Heart left ventricle (tissue), 13 donors: Measurements from ENCODE around the gene CYSLTR1.

Experiments
- POLR2A ChIP-seq, 2 donors: fragments of 450-650 bp; IDR thresholded peaks; one replicate each; pipeline ENCODE4 v1.6.1; 2017; ENCODE audit warnings: antibody characterized with exemption in 2 of 2, mild to moderate bottlenecking in 2 of 2, moderate library complexity in 2 of 2
- TF ChIP-seq, protein P1 (sequence below), 12 donors: fragments of 200-600 bp; sonication (generic) in 4 of 12; IDR thresholded peaks; one replicate each; pipeline versions ENCODE4 v1.5.0 to v1.8.0; 2018 to 2022; ENCODE audit warnings: antibody characterized with exemption in 12 of 12, mild to moderate bottlenecking in 5 of 12
- donor health status: ischemic (EF 13 %, LVEDD 7.1; RV severe dilation, severe dysfunction).
- donor health status: DM: no; HTN: yes; CAD: no.
- donor health status: DM: no; HTN: no; CAD: no.
- donor health status: ischemic (EF 25% LVEDD 6.9; RV normal size, moderate dysfunction).
- donor health status: ischemic (EF 25% LVEDD 5.7; RV mildly dilated, moderate dysfunction).
- donor health status: ischemic (EF 35%, LVEDD 5.7; RV mildly dilated, moderate dysfunction).
- donor health status: nonischemic (EF 11% LVEDD 7.7; RV severe dilation, severe dysfunction).
- donor health status: DM: yes; HTN: yes; CAD: no.
- donor health status: PGD.
- donor health status: ischemic (EF 29% LVEDD 5.4; RV normal size, mild dysfunction).
- donor health status: nonischemic (EF 23%, LVEDD 6.1; RV moderate dilation, normal function).

DNA sequence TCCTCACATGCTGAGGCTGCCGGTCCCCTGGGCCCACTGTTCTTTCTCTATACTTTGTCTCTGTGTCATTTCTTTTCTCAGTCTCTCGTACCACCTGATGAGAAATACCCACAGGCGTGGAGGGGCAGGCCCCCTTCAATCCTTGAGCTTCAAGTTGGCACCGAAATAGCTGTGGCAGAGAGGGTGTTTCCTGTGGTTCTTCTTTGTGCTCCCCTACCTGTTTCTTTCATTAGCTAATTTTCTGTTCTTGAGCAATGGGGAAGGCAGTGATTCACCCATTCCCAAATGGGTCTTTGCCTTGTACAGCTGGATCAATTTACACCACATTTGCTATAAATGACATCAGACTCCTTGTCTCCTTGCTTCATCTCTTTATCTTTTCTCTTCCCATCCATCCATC is 2.1 kb upstream of the CYSLTR1 start:
- no peak for TF ChIP-seq POLR2A (IDR thresholded peaks at IDR 0.05)
- TF ChIP-seq, protein P1, sequence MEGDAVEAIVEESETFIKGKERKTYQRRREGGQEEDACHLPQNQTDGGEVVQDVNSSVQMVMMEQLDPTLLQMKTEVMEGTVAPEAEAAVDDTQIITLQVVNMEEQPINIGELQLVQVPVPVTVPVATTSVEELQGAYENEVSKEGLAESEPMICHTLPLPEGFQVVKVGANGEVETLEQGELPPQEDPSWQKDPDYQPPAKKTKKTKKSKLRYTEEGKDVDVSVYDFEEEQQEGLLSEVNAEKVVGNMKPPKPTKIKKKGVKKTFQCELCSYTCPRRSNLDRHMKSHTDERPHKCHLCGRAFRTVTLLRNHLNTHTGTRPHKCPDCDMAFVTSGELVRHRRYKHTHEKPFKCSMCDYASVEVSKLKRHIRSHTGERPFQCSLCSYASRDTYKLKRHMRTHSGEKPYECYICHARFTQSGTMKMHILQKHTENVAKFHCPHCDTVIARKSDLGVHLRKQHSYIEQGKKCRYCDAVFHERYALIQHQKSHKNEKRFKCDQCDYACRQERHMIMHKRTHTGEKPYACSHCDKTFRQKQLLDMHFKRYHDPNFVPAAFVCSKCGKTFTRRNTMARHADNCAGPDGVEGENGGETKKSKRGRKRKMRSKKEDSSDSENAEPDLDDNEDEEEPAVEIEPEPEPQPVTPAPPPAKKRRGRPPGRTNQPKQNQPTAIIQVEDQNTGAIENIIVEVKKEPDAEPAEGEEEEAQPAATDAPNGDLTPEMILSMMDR (IDR thresholded peaks at IDR 0.05): no peak
